GM12873 (cell line): ENCODE measurements around the gene UBR2.

Experiments
- TF ChIP-seq, protein P1 (sequence below): IDR thresholded peaks from 2 replicates; pipeline ENCODE4 v1.5.1; 2012; ENCODE audit warnings: low read depth, mild to moderate bottlenecking, moderate library complexity, low read length, control low read depth; ENCODE audit not compliant: insufficient read depth; ENCODE audit errors: missing control alignments

UBR2 gene

DNA sequence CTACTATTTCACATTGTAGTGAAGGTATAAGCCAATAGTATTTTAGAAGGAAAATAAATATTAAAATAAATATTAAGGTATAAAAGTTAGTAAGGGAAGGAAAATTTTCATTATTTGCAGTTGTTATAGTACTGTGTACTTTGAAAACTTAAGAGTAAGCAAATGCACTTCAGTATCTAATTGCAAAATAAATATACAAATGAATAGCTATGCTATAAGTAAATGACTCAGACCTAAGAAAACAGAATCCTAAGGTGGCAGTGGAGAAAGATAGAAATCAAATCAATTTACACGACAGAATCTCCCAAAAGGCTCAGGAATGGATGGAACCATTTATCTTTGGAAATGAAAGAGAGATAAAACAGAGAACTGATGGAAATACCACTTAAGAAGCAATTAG, 24.7 kb upstream of the UBR2 start:
- TF ChIP-seq, protein P1, sequence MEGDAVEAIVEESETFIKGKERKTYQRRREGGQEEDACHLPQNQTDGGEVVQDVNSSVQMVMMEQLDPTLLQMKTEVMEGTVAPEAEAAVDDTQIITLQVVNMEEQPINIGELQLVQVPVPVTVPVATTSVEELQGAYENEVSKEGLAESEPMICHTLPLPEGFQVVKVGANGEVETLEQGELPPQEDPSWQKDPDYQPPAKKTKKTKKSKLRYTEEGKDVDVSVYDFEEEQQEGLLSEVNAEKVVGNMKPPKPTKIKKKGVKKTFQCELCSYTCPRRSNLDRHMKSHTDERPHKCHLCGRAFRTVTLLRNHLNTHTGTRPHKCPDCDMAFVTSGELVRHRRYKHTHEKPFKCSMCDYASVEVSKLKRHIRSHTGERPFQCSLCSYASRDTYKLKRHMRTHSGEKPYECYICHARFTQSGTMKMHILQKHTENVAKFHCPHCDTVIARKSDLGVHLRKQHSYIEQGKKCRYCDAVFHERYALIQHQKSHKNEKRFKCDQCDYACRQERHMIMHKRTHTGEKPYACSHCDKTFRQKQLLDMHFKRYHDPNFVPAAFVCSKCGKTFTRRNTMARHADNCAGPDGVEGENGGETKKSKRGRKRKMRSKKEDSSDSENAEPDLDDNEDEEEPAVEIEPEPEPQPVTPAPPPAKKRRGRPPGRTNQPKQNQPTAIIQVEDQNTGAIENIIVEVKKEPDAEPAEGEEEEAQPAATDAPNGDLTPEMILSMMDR, result no peak

DNA sequence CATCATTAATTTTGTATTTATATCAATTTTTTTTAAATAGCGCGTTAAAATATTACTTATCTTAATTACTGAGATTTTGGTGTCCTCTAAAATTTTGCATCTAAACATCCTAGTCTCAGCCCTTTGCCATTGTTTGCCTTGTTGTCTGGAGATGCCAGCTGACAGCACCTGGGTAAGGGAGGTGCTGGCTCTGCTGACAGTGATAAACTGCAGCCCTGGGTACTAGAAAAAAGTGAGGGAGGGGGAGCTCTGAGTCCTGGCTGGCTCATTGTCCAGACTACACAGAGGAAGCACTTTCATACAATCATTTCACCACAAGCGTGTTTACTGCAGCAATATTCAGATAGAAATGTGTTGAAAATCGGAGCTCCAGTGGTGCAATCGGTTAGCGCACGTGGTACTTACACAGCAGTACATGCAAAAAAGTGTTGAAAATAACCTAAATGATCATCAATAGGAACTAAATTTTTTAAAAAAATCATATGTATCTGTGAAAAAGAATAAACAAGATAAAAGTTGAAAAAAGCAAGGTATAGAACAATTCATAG, 18.5 kb upstream of the UBR2 start:
- TF ChIP-seq, protein P1, result no peak

DNA sequence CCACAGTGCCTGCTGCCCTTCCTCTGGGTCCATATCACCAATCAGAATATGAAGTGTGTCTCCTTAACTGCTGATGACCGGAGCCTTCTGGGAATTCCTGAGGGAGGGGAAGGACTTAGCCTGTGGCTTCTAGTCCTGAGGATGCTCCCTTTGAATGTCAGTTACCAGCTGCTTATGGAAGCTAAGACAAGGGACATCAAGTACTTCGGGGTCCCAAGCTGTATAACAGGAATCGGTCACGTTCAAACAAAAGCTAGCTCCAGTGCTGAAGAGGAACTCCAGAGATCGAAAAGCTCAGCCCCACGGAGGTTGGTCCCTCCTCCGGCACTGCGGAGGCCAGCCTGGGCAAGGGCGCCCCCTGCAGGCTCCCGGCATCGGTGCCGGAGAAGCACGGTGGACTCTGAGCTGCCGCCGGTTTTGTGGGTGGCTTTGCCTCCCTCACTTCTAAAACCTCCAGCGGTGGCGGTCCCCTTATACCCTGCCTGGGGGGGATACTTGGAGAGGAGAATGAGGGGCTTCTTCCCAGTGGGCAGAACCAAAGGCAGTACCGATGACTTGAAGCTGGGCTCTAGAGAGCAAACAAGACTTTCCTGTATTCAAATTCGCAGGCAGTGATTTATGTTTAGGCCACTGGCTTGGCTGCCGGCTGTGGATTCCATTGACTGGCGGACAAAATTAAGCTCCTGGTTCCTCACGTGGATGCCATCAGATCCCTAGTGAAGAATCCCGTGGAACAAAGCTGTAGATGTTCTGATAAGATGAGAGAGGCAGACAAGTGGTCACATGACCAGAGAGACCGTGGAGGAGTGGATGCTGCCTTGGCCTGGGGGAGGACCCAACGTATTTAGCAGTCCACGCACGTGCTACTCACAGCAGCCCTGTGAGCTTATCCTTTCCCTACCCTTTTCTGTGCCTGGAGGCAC, 16.2 kb upstream of the UBR2 start:
- TF ChIP-seq, protein P1, result peak; percentile 99

DNA sequence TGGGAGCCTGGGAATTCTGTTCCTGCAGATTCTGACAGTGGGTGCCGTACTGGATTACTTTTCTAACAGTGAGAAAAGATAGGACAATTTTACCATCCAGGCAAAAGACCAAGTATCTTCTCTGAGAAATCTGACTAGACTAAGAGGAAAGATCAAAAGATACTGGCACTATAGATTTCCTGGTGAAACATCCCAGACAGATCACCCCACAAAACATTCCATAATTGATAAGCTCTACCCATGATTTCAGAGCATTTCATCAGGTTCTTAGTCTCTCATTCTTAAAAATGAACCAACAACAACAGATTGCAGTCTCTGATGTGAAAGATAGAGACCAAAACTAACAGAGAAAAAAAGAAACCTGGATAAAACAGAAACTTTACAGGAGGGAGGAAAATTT, 13.6 kb upstream of the UBR2 start:
- TF ChIP-seq, protein P1, result no peak

DNA sequence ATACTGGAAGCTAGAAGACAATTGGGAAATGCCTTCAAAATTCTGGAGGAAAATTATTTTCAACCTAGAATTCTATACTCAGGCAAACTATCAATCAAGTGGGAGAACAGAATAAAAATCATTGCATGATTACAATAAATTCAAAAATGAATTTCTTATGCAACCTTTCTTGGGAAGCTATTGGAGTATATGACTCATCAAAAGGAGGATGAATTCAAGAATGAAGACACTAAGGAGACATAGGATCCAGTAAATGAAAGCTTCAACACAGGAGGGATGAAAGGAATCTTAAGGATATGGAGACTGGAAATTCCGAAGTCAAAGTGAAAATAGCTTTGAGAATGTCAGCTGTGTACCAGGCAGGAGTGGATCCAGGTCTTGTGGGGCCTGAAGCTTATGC, 12.6 kb upstream of the UBR2 start:
- TF ChIP-seq, protein P1, result no peak

DNA sequence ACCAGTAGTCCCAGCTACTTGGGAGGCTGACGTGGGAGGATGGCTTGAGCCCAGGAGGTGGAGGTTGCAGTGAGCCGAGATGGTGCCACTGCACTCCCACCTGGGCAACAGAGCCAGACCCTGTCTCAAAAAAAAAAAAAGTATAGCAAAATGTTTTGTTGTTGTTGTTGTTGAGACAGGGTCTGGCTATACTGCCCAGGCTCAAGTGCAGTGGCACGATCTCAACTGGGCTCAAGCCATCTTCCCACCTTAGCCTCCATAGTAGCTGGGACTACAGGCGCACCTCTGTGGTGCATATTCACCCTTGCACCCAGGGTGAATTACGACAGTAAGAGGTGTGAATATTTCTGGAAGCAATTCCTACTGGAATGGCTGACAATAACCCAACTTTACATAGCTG, 11.4 kb upstream of the UBR2 start:
- TF ChIP-seq, protein P1, result no peak
